GM12801 (cell line): Measurements from ENCODE around the gene MBD3.

Experiments
- CTCF ChIP-seq: IDR thresholded peaks from one replicate; pipeline ENCODE4 v1.5.1; 2011; ENCODE audit warnings: control low read depth; ENCODE audit not compliant: insufficient read length; ENCODE audit errors: extremely low read depth

Gene MBD3

GRCh38 chr19:1538978-1539377, 53.7 kb downstream of the MBD3 start:
- TF ChIP-seq CTCF = no peak

- no peak for TF ChIP-seq CTCF
Measured at GRCh38 chr19:1534972-1535371, 57.7 kb downstream of the MBD3 start.

- no peak for TF ChIP-seq CTCF
Measured at GRCh38 chr19:1533510-1534150, 59.0 kb downstream of the MBD3 start.

GRCh38 chr19:1532003-1532402, 60.7 kb downstream of the MBD3 start:
- no peak for TF ChIP-seq CTCF

GRCh38 chr19:1531587-1531986, 61.1 kb downstream of the MBD3 start:
- no peak for TF ChIP-seq CTCF

GRCh38 chr19:1529430-1529816, 63.2 kb downstream of the MBD3 start:
- no peak for TF ChIP-seq CTCF

- no peak for TF ChIP-seq CTCF
Measured at GRCh38 chr19:1528596-1529429, 63.9 kb downstream of the MBD3 start.
